HCT116 (cell line): Measurements from ENCODE around the gene CES5A. TPM values are rescaled to one million over a fixed set of nuclear protein-coding genes. Genes with fewer than 3 reads are reported as not detected.

Experiments
- ATAC-seq: fragments of 200-7000 bp; cut with Tn5 transposase; 2 replicates; pipeline ENCODE4 v1.9.1; 2020; ENCODE audit warnings: mild to moderate bottlenecking, moderate library complexity
- BruUV-seq: library from RNA; stranded (reverse); fragments of 400-500 nt; replicated peaks from 2 replicates; lab custom pipeline; 2021; lab: Mats Ljungman, UMichigan
- CTCF ChIA-PET: fragments of 300-600 bp; sonication (Branson Sonifier 250); formaldehyde crosslinking; loops from one replicate; lab custom pipeline; 2021; ENCODE audit warnings: antibody characterized with exemption; lab: Charles Lee
- POLR2A ChIA-PET: fragments of 300-600, 350-600 bp; sonication (Branson Sonifier 250); formaldehyde crosslinking; loops from one replicate; lab custom pipeline; 2021; ENCODE audit warnings: antibody characterized with exemption; lab: Charles Lee
- RAD21 ChIA-PET, 2 experiments: fragments of 300-600 bp; sonication (Branson Sonifier 250); formaldehyde crosslinking; loops; one replicate each; lab custom pipeline; 2023; ENCODE audit warnings: low total read pairs in 2 of 2; ENCODE audit not compliant: uncharacterized antibody in 2 of 2, unreplicated experiment in 2 of 2, low non-redundant PET in 1 of 2; lab: Charles Lee
- DNase-seq: peaks from one replicate; pipeline ENCODE4 v3.0.0-alpha.2; 2010; ENCODE audit warnings: low read depth, low spot score
- H2AFZ ChIP-seq: fragments of 200-600 bp; shearing (Covaris generic), sonication (generic); 2 replicates; pipeline ENCODE4 v1.6.1; 2017; ENCODE audit warnings: low read depth, mixed run types, mixed read lengths, antibody characterized with exemption, low read length; ENCODE audit not compliant: poor library complexity, severe bottlenecking
- H3K27ac ChIP-seq: 2 replicates; pipeline ENCODE4 v1.5.1; 2012; ENCODE audit warnings: low read depth, low read length
- H3K27me3 ChIP-seq: fragments of 200-600 bp; sonication (generic); 2 replicates; pipeline ENCODE4 v1.6.1; 2016; ENCODE audit warnings: mixed run types, low read length, mixed read lengths; ENCODE audit not compliant: insufficient read depth
- H3K36me3 ChIP-seq, 2 experiments: fragments of 200-500 bp in 1 of 2; fragments of 200-600 bp in 1 of 2; sonication (Bioruptor generic) in 1 of 2; sonication (generic) in 1 of 2; 2 replicates each; pipeline versions ENCODE4 v1.5.1 to v1.6.1; 2014 to 2016; ENCODE audit warnings: low read length in 2 of 2, inconsistent platforms in 1 of 2, mixed read lengths in 1 of 2, mixed run types in 1 of 2; ENCODE audit not compliant: insufficient read depth in 2 of 2, control insufficient read depth in 1 of 2
- H3K4me1 ChIP-seq, 2 experiments: fragments of 200-600 bp in 1 of 2; sonication (generic) in 1 of 2; 2 replicates each; pipeline versions ENCODE4 v1.5.1 to v1.6.1; 2012 to 2017; ENCODE audit warnings: low read length in 2 of 2, inconsistent platforms in 1 of 2, mild to moderate bottlenecking in 1 of 2, mixed read lengths in 1 of 2, mixed run types in 1 of 2, moderate library complexity in 1 of 2; ENCODE audit not compliant: insufficient read depth in 2 of 2, control insufficient read depth in 1 of 2
- H3K4me2 ChIP-seq: fragments of 200-600 bp; sonication (generic); 2 replicates; pipeline ENCODE4 v1.6.1; 2017; ENCODE audit warnings: mixed run types, low read length, mixed read lengths
- H3K4me3 ChIP-seq, 2 experiments: fragments of 200-600 bp in 1 of 2; sonication (generic) in 1 of 2; replicated peaks in 1 of 2; 2 replicates each; pipeline ENCODE4 v1.5.1; 2011 to 2016; ENCODE audit warnings: low read length in 2 of 2, control low read depth in 1 of 2, low read depth in 1 of 2, mild to moderate bottlenecking in 1 of 2, mixed read lengths in 1 of 2, mixed run types in 1 of 2
- H3K79me2 ChIP-seq: fragments of 200-600 bp; sonication (generic); 2 replicates; pipeline ENCODE4 v1.6.1; 2017; ENCODE audit warnings: mild to moderate bottlenecking, mixed run types, low read length, moderate library complexity, mixed read lengths; ENCODE audit not compliant: insufficient read depth
- H3K9ac ChIP-seq: fragments of 200-600 bp; sonication (generic); 2 replicates; pipeline ENCODE4 v1.6.1; 2016; ENCODE audit warnings: low read length, mixed read lengths
- H3K9me2 ChIP-seq: fragments of 200-600 bp; sonication (generic), shearing (Covaris generic); 2 replicates; pipeline ENCODE4 v1.6.1; 2017; ENCODE audit warnings: mixed run types, mild to moderate bottlenecking, moderate library complexity; ENCODE audit not compliant: insufficient read depth
- H3K9me3 ChIP-seq, 2 experiments: fragments of 200-500 bp in 1 of 2; fragments of 200-600 bp in 1 of 2; sonication (Bioruptor generic) in 1 of 2; sonication (generic) in 1 of 2; 2 replicates each; pipeline ENCODE4 v1.6.1; 2014 to 2017; ENCODE audit warnings: low read length in 2 of 2, mixed read lengths in 2 of 2, inconsistent platforms in 1 of 2, low read depth in 1 of 2, mild to moderate bottlenecking in 1 of 2, mixed run types in 1 of 2, moderate library complexity in 1 of 2; ENCODE audit not compliant: control insufficient read depth in 1 of 2, insufficient read depth in 1 of 2
- H4K20me1 ChIP-seq: fragments of 200-600 bp; sonication (generic), shearing (Covaris generic); 2 replicates; pipeline ENCODE4 v1.6.1; 2017; ENCODE audit warnings: mixed run types, mild to moderate bottlenecking, moderate library complexity; ENCODE audit not compliant: insufficient read depth
- CEBPB ChIP-seq: IDR thresholded peaks from 2 replicates; pipeline ENCODE4 v1.6.1; 2012; ENCODE audit warnings: low read depth
- EGR1 ChIP-seq: IDR thresholded peaks from 2 replicates; pipeline ENCODE4 v1.6.1; 2012; ENCODE audit warnings: low read depth
- ELF1 ChIP-seq: IDR thresholded peaks from 2 replicates; pipeline ENCODE4 v1.6.1; 2012; ENCODE audit warnings: low read depth, borderline replicate concordance
- FOSL1 ChIP-seq: IDR thresholded peaks from 2 replicates; pipeline ENCODE4 v1.6.1; 2012; ENCODE audit warnings: low read depth
- JUND ChIP-seq: IDR thresholded peaks from 2 replicates; pipeline ENCODE4 v1.6.1; 2012
- POLR2A ChIP-seq: IDR thresholded peaks from 2 replicates; pipeline ENCODE4 v1.7.0; 2011; ENCODE audit warnings: borderline replicate concordance; ENCODE audit not compliant: insufficient read depth, insufficient read length; ENCODE audit errors: extremely low read depth
- POLR2AphosphoS5 ChIP-seq: IDR thresholded peaks from 2 replicates; pipeline ENCODE4 v1.6.1; 2011; ENCODE audit warnings: mild to moderate bottlenecking, low read depth, low read length, moderate library complexity
- RAD21 ChIP-seq: IDR thresholded peaks from 2 replicates; pipeline ENCODE4 v1.6.1; 2012; ENCODE audit warnings: low read depth, mild to moderate bottlenecking
- SIN3A ChIP-seq: IDR thresholded peaks from 2 replicates; pipeline ENCODE4 v1.6.1; 2012; ENCODE audit warnings: low read depth
- SP1 ChIP-seq: IDR thresholded peaks from 2 replicates; pipeline ENCODE4 v1.6.1; 2012; ENCODE audit warnings: low read depth
- SRF ChIP-seq: IDR thresholded peaks from 2 replicates; pipeline ENCODE4 v1.6.1; 2012; ENCODE audit warnings: low read depth
- ZBTB33 ChIP-seq: IDR thresholded peaks from 2 replicates; pipeline ENCODE4 v1.6.1; 2011; ENCODE audit warnings: mild to moderate bottlenecking, low read length, moderate library complexity; ENCODE audit not compliant: insufficient replicate concordance; ENCODE audit errors: extremely low read depth
- ZFX ChIP-seq: fragments of 450-650 bp; IDR thresholded peaks from 2 replicates; pipeline ENCODE4 v1.6.1; 2017
- ZNF274 ChIP-seq: fragments of 200-500 bp; sonication (Bioruptor generic); IDR thresholded peaks from 2 replicates; pipeline ENCODE4 v1.6.1; 2014; ENCODE audit warnings: mild to moderate bottlenecking, low read depth, low read length, inconsistent platforms
- intact Hi-C: fragments of 100-400 bp; cut with micrococcal nuclease; formaldehyde crosslinking; loops from 2 replicates; pipeline ENCODE4 v1.10.0; 2022
- total RNA-seq: library from RNA; stranded (reverse); gene quantifications from one replicate; pipeline ENCODE4 v1.2.1, GENCODE V29; 2021; ENCODE audit not compliant: unreplicated experiment
- TF ChIP-seq, protein P1 (sequence below), 3 experiments: fragments of 200-600 bp in 1 of 3; sonication (generic) in 1 of 3; IDR thresholded peaks in 2 of 3; conservative IDR thresholded peaks in 1 of 3; 2 replicates each; pipeline ENCODE4 v1.5.1; 2012 to 2017; ENCODE audit warnings: low read depth in 2 of 3, low read length in 2 of 3, antibody characterized with exemption in 1 of 3, borderline replicate concordance in 1 of 3, control low read depth in 1 of 3, mild to moderate bottlenecking in 1 of 3, mixed read lengths in 1 of 3, mixed run types in 1 of 3, moderate library complexity in 1 of 3; ENCODE audit not compliant: insufficient read depth in 1 of 3
- TF ChIP-seq, protein P2 (sequence below): IDR thresholded peaks from 2 replicates; pipeline ENCODE4 v1.6.1; 2012; ENCODE audit warnings: low read depth

The CES5A gene
- total RNA-seq, 1 experiment from 2014 or later, result not detected

DNA sequence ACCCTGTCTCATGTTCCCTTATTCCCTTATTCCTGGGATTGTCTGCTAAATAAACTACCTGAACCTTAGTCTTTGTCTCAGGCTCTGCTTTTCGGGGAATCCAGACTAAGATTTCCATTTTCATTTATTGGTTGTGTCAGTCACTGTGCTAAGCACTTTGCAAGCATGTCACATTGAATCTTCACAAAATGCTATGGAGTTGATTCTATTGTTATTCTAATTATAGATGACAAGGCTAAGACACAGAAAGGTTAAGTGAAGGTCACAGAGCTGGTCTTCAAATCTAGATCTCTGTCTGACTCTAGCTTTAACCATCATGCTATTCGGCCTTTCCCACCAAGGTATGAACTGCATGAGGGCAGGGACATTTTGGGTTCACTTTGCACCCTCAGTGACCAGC, 13.4 kb upstream of the CES5A start:
- no peak overlapping the region for H2AFZ ChIP-seq
- H3K36me3 ChIP-seq, result no peaks in the 10 kb centered on the region
- intact Hi-C loops, result no loop called here
- no peak overlapping the region for H3K27ac ChIP-seq
- H4K20me1 ChIP-seq, result no peaks in the 10 kb centered on the region
- ChIA-PET POLR2A (no interaction called here), CTCF (no interaction called here), RAD21 (no interaction called here)
- H3K79me2 ChIP-seq, result no peaks in the 10 kb centered on the region
- ATAC-seq (no peak), DNase-seq (no peak)
- TF ChIP-seq JUND (no peak), FOSL1 (no peak), ZNF274 (no peak), ELF1 (no peak), RAD21 (no peak), SP1 (no peak), SIN3A (no peak), POLR2AphosphoS5 (no peak), SRF (no peak), EGR1 (no peak), CEBPB (no peak), POLR2A (no peak), ZBTB33 (no peak), ZFX (no peak)
- TF ChIP-seq, protein P1, sequence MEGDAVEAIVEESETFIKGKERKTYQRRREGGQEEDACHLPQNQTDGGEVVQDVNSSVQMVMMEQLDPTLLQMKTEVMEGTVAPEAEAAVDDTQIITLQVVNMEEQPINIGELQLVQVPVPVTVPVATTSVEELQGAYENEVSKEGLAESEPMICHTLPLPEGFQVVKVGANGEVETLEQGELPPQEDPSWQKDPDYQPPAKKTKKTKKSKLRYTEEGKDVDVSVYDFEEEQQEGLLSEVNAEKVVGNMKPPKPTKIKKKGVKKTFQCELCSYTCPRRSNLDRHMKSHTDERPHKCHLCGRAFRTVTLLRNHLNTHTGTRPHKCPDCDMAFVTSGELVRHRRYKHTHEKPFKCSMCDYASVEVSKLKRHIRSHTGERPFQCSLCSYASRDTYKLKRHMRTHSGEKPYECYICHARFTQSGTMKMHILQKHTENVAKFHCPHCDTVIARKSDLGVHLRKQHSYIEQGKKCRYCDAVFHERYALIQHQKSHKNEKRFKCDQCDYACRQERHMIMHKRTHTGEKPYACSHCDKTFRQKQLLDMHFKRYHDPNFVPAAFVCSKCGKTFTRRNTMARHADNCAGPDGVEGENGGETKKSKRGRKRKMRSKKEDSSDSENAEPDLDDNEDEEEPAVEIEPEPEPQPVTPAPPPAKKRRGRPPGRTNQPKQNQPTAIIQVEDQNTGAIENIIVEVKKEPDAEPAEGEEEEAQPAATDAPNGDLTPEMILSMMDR (IDR thresholded peaks at IDR 0.05 in 2 of 3, conservative IDR thresholded peaks at IDR 0.05 in 1 of 3; ENCODE audit: borderline replicate concordance in 1 of 3, insufficient read depth in 1 of 3, low read depth in 2 of 3, low read length in 2 of 3), result no peak
- TF ChIP-seq, protein P2, sequence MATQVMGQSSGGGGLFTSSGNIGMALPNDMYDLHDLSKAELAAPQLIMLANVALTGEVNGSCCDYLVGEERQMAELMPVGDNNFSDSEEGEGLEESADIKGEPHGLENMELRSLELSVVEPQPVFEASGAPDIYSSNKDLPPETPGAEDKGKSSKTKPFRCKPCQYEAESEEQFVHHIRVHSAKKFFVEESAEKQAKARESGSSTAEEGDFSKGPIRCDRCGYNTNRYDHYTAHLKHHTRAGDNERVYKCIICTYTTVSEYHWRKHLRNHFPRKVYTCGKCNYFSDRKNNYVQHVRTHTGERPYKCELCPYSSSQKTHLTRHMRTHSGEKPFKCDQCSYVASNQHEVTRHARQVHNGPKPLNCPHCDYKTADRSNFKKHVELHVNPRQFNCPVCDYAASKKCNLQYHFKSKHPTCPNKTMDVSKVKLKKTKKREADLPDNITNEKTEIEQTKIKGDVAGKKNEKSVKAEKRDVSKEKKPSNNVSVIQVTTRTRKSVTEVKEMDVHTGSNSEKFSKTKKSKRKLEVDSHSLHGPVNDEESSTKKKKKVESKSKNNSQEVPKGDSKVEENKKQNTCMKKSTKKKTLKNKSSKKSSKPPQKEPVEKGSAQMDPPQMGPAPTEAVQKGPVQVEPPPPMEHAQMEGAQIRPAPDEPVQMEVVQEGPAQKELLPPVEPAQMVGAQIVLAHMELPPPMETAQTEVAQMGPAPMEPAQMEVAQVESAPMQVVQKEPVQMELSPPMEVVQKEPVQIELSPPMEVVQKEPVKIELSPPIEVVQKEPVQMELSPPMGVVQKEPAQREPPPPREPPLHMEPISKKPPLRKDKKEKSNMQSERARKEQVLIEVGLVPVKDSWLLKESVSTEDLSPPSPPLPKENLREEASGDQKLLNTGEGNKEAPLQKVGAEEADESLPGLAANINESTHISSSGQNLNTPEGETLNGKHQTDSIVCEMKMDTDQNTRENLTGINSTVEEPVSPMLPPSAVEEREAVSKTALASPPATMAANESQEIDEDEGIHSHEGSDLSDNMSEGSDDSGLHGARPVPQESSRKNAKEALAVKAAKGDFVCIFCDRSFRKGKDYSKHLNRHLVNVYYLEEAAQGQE, result no peak
- H3K27me3 ChIP-seq, result peaks cover 6% of the 10 kb centered on the region
- no peaks in the 10 kb centered on the region for H3K4me1 ChIP-seq
- no peaks in the 10 kb centered on the region for H3K9me2 ChIP-seq
- no TSS peak for BruUV-seq
- no peaks in the 10 kb centered on the region for H3K9me3 ChIP-seq
- H3K4me2 ChIP-seq, result no peak overlapping the region
- no peak overlapping the region for H3K9ac ChIP-seq
- H3K4me3 ChIP-seq, result no peak overlapping the region
